CD4-positive, alpha-beta T cell (primary cell): ENCODE measurements around the gene HIVEP3. TPM values are rescaled to one million over a fixed set of nuclear protein-coding genes. Genes with fewer than 3 reads are reported as not detected.

Source experiments
- ATAC-seq: fragments of 200-7000 bp; cut with Tn5 transposase; one replicate; pipeline ENCODE4 v1.10.0; 2022; ENCODE audit warnings: mild to moderate bottlenecking; ENCODE audit not compliant: poor library complexity
- CTCF ChIA-PET: fragments of 350-600 bp; sonication (Branson Sonifier 250); formaldehyde crosslinking; loops from one replicate; lab custom pipeline; 2021; ENCODE audit warnings: antibody characterized with exemption, inconsistent platforms; lab: Charles Lee
- POLR2A ChIA-PET: fragments of 350-600 bp; sonication (Branson Sonifier 250); formaldehyde crosslinking; loops from one replicate; lab custom pipeline; 2021; ENCODE audit warnings: antibody characterized with exemption, inconsistent platforms; lab: Charles Lee
- DNase-seq, 14 experiments: peaks; one replicate each; pipeline ENCODE4 v3.0.0-alpha.2; 2013 to 2020; ENCODE audit warnings: mixed read lengths in 2 of 14
- H3K27ac ChIP-seq, 2 donors: one replicate each; pipeline versions ENCODE4 v1.5.1 to v1.7.0; 2013; ENCODE audit warnings: low read length in 2 of 2, low read depth in 1 of 2, mild to moderate bottlenecking in 1 of 2
- H3K27me3 ChIP-seq, 2 experiments: 1 replicate in 1 of 2; 2 replicates in 1 of 2; pipeline versions ENCODE4 v1.6.1 to v1.7.0; 2013; ENCODE audit warnings: low read length in 2 of 2, control low read depth in 1 of 2, mild to moderate bottlenecking in 1 of 2, moderate library complexity in 1 of 2; ENCODE audit not compliant: insufficient read depth in 2 of 2, control insufficient read depth in 1 of 2
- H3K36me3 ChIP-seq: one replicate; pipeline ENCODE4 v1.6.1; 2013; ENCODE audit warnings: low read length, control low read depth; ENCODE audit not compliant: insufficient read depth
- H3K4me1 ChIP-seq: one replicate; pipeline ENCODE4 v1.6.1; 2013; ENCODE audit warnings: low read length, control low read depth; ENCODE audit not compliant: insufficient read depth
- H3K4me3 ChIP-seq: one replicate; pipeline ENCODE4 v1.5.1; 2013; ENCODE audit warnings: mild to moderate bottlenecking, low read length, moderate library complexity
- H3K9me3 ChIP-seq, 2 experiments: 1 replicate in 1 of 2; 2 replicates in 1 of 2; pipeline versions ENCODE4 v1.6.1 to v1.7.0; 2013; ENCODE audit warnings: low read length in 2 of 2, mild to moderate bottlenecking in 2 of 2, control low read depth in 1 of 2, moderate library complexity in 1 of 2; ENCODE audit not compliant: control insufficient read depth in 1 of 2, insufficient read depth in 1 of 2
- H3K27ac Mint-ChIP-seq: one replicate; pipeline ENCODE4 v1.8.0; 2020; ENCODE audit warnings: mixed read lengths
- H3K27me3 Mint-ChIP-seq: one replicate; pipeline ENCODE4 v1.8.0; 2021; ENCODE audit warnings: mixed read lengths
- H3K36me3 Mint-ChIP-seq: one replicate; pipeline ENCODE4 v1.8.0; 2021; ENCODE audit warnings: low read depth, mixed read lengths
- H3K4me1 Mint-ChIP-seq: one replicate; pipeline ENCODE4 v1.8.0; 2021; ENCODE audit warnings: low read depth, mixed read lengths
- H3K4me3 Mint-ChIP-seq: one replicate; pipeline ENCODE4 v1.8.0; 2020; ENCODE audit warnings: mild to moderate bottlenecking, mixed read lengths
- H3K9me3 Mint-ChIP-seq: one replicate; pipeline ENCODE4 v1.8.0; 2020; ENCODE audit warnings: mixed read lengths
- intact Hi-C, 2 experiments: fragments of 100-400 bp; cut with DNase I in 1 of 2; cut with micrococcal nuclease in 1 of 2; formaldehyde crosslinking; loops; one replicate each; pipeline versions ENCODE4 v1.15.1 to v1.9.0; 2023 to 2025; cut with DNase I, micrococcal nuclease
- total RNA-seq, 174 experiments: library from RNA in 2 of 174; stranded (reverse) in 2 of 174; gene quantifications; one replicate each; pipeline ENCODE4 v1.2.3 and lab custom pipeline; 2021 to 2026
- TF ChIP-seq, protein P1 (sequence below): fragments of 200-600 bp; IDR thresholded peaks from one replicate; pipeline ENCODE4 v1.8.0; 2022; ENCODE audit warnings: antibody characterized with exemption, mild to moderate bottlenecking

Gene HIVEP3
- total RNA-seq, 2 experiments from 2014 or later, result 5.1 to 5.4 TPM

DNA sequence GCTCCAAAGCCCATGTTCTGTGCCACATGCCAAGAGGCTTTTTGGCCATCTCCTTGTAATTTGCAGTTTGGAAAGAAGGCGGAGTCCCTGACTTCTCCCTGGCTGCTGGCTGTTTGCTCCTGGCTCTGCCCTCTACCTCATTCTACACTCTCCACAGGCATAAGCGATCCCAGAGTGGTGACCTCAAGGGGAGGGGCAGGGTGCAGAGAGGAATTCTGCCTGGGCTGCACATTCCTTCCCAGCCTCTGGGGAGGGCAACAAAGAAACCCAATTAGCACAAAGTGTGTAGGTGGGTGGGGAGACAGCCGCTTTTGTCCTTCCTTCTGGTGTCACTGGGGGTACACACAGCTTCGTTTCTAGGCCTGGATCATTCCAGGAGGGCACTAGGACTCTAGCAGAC lies 95.3 kb downstream of the HIVEP3 start:
- no peaks in the 10 kb centered on the region for H3K9me3 Mint-ChIP-seq
- H3K4me3 Mint-ChIP-seq, result no peak overlapping the region
- ATAC-seq (no peak), DNase-seq (no peak)
- Histone ChIP-seq H3K27me3 (no peaks in the 10 kb centered on the region), H3K4me3 (no peak overlapping the region), H3K27ac (no peak overlapping the region), H3K4me1 (no peaks in the 10 kb centered on the region), H3K36me3 (no peaks in the 10 kb centered on the region), H3K9me3 (no peaks in the 10 kb centered on the region)
- ChIA-PET POLR2A (interaction anchor here (0.6 kb wide), 1 partner anchor 605 kb away, joined by 3 read pairs; no protein-coding TSS in a partner anchor), CTCF (no interaction called here)
- no peaks in the 10 kb centered on the region for H3K36me3 Mint-ChIP-seq
- no peaks in the 10 kb centered on the region for H3K4me1 Mint-ChIP-seq
- no peaks in the 10 kb centered on the region for H3K27me3 Mint-ChIP-seq
- TF ChIP-seq, protein P1, sequence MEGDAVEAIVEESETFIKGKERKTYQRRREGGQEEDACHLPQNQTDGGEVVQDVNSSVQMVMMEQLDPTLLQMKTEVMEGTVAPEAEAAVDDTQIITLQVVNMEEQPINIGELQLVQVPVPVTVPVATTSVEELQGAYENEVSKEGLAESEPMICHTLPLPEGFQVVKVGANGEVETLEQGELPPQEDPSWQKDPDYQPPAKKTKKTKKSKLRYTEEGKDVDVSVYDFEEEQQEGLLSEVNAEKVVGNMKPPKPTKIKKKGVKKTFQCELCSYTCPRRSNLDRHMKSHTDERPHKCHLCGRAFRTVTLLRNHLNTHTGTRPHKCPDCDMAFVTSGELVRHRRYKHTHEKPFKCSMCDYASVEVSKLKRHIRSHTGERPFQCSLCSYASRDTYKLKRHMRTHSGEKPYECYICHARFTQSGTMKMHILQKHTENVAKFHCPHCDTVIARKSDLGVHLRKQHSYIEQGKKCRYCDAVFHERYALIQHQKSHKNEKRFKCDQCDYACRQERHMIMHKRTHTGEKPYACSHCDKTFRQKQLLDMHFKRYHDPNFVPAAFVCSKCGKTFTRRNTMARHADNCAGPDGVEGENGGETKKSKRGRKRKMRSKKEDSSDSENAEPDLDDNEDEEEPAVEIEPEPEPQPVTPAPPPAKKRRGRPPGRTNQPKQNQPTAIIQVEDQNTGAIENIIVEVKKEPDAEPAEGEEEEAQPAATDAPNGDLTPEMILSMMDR, result no peak
- no peak overlapping the region for H3K27ac Mint-ChIP-seq
- intact Hi-C loops, result no loop called here

DNA sequence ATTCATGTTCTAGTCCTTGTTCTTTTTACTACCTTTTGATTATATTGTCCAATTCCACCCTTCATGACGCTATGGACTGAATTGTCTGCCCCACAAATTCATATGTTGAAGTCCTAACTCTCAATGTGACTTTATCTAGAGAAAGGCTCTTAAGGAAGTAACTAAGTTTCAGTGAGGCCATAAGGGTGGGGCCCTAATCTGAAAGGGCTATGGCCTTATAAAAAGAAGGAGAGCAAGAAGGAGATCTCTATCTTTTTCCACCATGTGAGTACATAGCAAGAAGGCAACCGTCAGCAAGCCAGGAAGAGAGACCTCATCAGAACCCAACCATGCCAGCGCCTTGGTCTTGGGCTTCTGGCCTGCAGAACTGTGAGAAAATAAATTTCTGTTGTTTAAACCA lies 95.9 kb downstream of the HIVEP3 start:
- no peaks in the 10 kb centered on the region for H3K4me1 ChIP-seq
- H3K9me3 ChIP-seq, result no peaks in the 10 kb centered on the region
- Mint-ChIP-seq H3K4me3 (no peak overlapping the region), H3K27ac (no peak overlapping the region), H3K4me1 (no peaks in the 10 kb centered on the region), H3K9me3 (no peaks in the 10 kb centered on the region), H3K36me3 (no peaks in the 10 kb centered on the region), H3K27me3 (no peaks in the 10 kb centered on the region)
- POLR2A ChIA-PET, result no interaction called here
- TF ChIP-seq, protein P1, result no peak
- CTCF ChIA-PET, result no interaction called here
- intact Hi-C loops, result no loop called here
- no peaks in the 10 kb centered on the region for H3K27me3 ChIP-seq
- ATAC-seq (no peak), DNase-seq (no peak)
- no peaks in the 10 kb centered on the region for H3K36me3 ChIP-seq
- H3K27ac ChIP-seq, result no peak overlapping the region
- no peak overlapping the region for H3K4me3 ChIP-seq

DNA sequence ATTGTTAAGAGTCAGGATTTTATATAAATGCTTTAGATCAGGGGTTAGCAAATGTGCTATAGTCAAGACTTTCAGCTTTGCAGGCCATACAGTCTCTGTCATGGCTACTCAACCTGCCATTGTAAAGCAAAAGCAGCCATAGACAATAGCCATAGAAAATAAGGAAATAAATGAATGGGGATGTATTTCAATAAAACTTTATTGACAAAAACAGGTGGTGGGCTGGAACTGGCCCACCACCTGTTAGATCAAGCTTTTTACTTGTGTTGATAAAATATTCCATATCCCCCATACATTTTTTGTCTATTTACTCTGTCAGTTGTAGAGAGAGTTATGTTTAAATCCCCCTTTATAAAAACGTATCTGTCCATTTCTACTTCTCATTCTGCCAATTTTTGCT lies 98.9 kb downstream of the HIVEP3 start:
- no peaks in the 10 kb centered on the region for H3K9me3 ChIP-seq
- intact Hi-C loops, result loop anchor here (10.0 kb wide), 2 partner anchors 215 to 245 kb away; no protein-coding TSS in a partner anchor
- H3K9me3 Mint-ChIP-seq, result no peaks in the 10 kb centered on the region
- no peak overlapping the region for H3K27ac Mint-ChIP-seq
- DNase-seq (no peak), ATAC-seq (no peak)
- H3K4me1 Mint-ChIP-seq, result no peaks in the 10 kb centered on the region
- CTCF ChIA-PET, result interaction anchor here (1.3 kb wide), 1 partner anchor 8 kb away, joined by 4 read pairs; no protein-coding TSS in a partner anchor
- H3K36me3 ChIP-seq, result no peaks in the 10 kb centered on the region
- TF ChIP-seq, protein P1, result no peak
- no peaks in the 10 kb centered on the region for H3K4me1 ChIP-seq
- H3K4me3 ChIP-seq, result no peak overlapping the region
- no peaks in the 10 kb centered on the region for H3K27me3 Mint-ChIP-seq
- no peak overlapping the region for H3K4me3 Mint-ChIP-seq
- H3K36me3 Mint-ChIP-seq, result no peaks in the 10 kb centered on the region
- no peak overlapping the region for H3K27ac ChIP-seq
- no peaks in the 10 kb centered on the region for H3K27me3 ChIP-seq
- POLR2A ChIA-PET, result no interaction called here
